ENCODE data around the gene C8G.

The C8G gene

DNA sequence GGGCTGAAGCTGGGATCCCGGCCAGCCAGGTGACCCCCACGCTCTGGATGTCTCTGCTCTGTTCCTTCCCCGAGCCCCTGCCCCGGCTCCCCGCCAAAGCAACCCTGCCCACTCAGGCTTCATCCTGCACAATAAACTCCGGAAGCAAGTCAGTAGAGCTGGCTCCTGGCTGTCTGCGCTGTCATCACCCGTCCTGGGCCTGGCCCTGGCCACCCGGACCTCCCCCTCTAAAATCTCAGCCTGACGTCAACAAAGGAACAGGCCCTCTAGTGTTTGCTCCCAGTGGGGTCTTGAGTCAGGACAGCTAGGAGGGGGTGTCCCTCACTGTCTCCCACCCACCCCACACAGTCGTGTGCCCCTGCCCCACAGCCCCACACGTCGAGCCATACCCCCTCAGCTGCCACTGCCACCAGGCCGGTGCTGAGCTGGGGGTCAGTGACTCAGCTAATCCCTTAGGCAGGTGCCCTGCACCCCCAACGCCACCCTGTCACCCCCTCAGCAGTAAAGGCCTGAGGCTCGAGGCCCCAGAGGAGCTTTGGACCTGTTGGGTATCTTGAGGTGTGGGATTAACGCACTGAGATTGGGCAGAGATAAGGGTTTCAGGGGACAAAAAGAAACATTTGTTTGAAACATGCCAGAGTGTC, 36.7 kb downstream of the C8G start:
- FAIRE-seq (no peak), DNase-seq (ENCODE audit: insufficient read length, low spot score) (no peak)
- TF ChIP-seq, protein P1, sequence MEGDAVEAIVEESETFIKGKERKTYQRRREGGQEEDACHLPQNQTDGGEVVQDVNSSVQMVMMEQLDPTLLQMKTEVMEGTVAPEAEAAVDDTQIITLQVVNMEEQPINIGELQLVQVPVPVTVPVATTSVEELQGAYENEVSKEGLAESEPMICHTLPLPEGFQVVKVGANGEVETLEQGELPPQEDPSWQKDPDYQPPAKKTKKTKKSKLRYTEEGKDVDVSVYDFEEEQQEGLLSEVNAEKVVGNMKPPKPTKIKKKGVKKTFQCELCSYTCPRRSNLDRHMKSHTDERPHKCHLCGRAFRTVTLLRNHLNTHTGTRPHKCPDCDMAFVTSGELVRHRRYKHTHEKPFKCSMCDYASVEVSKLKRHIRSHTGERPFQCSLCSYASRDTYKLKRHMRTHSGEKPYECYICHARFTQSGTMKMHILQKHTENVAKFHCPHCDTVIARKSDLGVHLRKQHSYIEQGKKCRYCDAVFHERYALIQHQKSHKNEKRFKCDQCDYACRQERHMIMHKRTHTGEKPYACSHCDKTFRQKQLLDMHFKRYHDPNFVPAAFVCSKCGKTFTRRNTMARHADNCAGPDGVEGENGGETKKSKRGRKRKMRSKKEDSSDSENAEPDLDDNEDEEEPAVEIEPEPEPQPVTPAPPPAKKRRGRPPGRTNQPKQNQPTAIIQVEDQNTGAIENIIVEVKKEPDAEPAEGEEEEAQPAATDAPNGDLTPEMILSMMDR (IDR thresholded peaks at IDR 0.05; ENCODE audit: insufficient read depth, missing control alignments), result no peak

- TF ChIP-seq, protein P1 (IDR thresholded peaks at IDR 0.05; ENCODE audit: insufficient read depth, missing control alignments), result no peak
- no peak for FAIRE-seq
- no peak for DNase-seq (ENCODE audit: insufficient read length, low spot score)
Measured at GRCh38 chr9:136982232-136983051, 37.4 kb downstream of the C8G start, which contains the start of gene LCNL1. Gene LCNL1 (plus strand): TSS chr9:136982993. CDS start chr9:136983587, 594 bp downstream.

DNA sequence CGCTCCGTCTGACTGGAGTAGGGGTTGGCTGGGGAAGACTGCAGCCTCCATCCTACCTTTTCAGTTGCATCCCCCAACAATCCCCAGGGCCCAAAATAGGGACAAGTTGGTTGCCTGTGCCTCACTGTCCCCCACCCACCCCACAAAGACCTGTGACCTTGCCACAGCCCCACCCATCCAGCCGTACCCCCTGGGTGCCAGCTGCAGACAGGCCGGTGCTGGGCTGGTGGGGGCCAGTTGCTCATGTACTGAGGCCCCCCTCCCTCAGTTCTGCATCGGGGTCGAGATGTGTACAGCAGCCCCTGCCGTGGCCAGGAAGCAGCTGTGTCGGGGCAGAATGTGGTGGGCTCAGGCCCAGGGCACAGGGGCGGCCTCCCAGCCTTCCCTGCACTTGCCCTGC, 38.1 kb downstream of the C8G start:
- FAIRE-seq, result no peak
- TF ChIP-seq, protein P1 (IDR thresholded peaks at IDR 0.05; ENCODE audit: insufficient read depth, missing control alignments), result no peak
- no peak for DNase-seq (ENCODE audit: insufficient read length, low spot score)

DNA sequence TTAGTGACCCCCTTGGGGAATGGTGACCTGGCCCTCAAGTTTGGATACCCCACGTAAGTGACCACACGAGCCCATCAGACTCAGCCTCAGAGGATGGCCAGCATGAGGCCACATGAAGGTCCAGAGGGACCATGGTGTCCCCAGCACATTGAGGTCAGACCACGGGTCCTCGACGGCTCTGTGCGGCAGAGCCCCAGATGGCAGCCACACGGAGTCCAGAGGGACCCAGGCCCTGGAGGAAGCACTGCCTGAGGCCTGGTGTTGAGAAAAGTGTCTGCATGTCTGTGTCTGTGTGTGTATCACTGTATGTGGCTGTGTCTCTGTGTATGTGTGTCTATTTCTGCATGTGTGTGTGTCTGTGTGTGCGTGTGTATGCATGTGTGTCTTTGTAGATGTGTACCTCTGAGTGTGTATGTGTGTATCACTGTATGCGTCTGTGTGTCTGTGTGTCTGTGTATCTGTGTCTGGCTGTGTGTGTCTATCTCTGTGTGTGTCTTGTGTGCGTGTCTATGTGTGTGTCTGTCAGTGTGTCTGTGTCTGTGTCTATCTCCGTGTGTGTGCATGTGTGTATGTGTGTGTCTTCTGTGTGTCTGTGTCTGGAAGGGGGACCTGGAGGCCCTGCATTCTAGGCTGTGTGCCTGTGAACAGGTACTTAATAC, 38.7 kb downstream of the C8G start:
- DNase-seq (ENCODE audit: insufficient read length, low spot score) (no peak), FAIRE-seq (no peak)
- TF ChIP-seq, protein P1 (IDR thresholded peaks at IDR 0.05; ENCODE audit: insufficient read depth, missing control alignments), result no peak

DNA sequence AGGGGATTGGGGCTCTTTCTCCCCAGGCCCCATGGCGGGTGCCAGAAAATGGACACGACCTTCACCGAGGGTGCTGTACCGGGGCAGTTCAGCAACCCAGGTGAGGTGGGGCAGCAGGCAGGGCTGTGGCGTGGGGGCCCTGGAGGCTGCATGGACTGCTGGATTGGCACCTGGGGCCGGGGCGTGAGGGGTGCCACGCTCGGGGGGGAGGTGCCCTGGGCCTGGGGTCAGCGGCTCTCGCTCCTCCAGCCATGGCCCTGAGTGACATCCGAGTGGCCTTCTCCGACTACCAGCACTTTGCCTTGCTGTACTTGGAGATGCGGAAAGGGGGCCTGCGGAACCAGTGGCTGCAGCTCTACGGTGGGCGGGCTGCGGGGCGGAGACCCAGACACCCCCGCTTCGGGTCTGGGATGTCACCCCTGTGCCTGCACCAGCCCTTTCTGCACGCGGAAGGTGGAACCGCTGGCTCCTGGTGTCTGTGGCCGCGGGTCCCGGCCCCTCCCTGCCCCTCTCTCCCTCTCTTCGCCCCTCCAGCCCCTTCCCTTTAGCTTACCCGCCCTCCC, 39.5 kb downstream of the C8G start:
- no peak for DNase-seq (ENCODE audit: insufficient read length, low spot score)
- no peak for FAIRE-seq
- TF ChIP-seq, protein P1 (IDR thresholded peaks at IDR 0.05; ENCODE audit: insufficient read depth, missing control alignments), result no peak

- TF ChIP-seq, protein P1 (IDR thresholded peaks at IDR 0.05; ENCODE audit: insufficient read depth, missing control alignments), result no peak
- no peak for DNase-seq (ENCODE audit: insufficient read length, low spot score)
- no peak for FAIRE-seq
Measured at GRCh38 chr9:136985027-136985602, 40.1 kb downstream of the C8G start.

Data from D721Med (cell line).